Hepatocyte (in vitro differentiated cells): Measurements from ENCODE around the gene RNF41. TPM values are rescaled to one million over a fixed set of nuclear protein-coding genes. Genes with fewer than 3 reads are reported as not detected.

Experiments used
- DNase-seq: peaks from one replicate; pipeline ENCODE4 v3.0.0-alpha.2; 2016; ENCODE audit warnings: low spot score
- H2AFZ ChIP-seq: fragments of 200-600 bp; sonication (generic); 2 replicates; pipeline ENCODE4 v1.6.0; 2016; ENCODE audit warnings: antibody characterized with exemption, mild to moderate bottlenecking
- H3K27ac ChIP-seq: fragments of 200-600 bp; sonication (generic); 2 replicates; pipeline ENCODE4 v1.5.1; 2016; ENCODE audit warnings: mild to moderate bottlenecking
- H3K27me3 ChIP-seq: fragments of 200-600 bp; sonication (generic); 2 replicates; pipeline ENCODE4 v1.6.1; 2016
- H3K36me3 ChIP-seq: fragments of 200-600 bp; sonication (generic); replicated peaks from 2 replicates; pipeline ENCODE4 v1.5.1; 2016; ENCODE audit warnings: low read depth; ENCODE audit not compliant: insufficient read depth
- H3K4me1 ChIP-seq: fragments of 200-600 bp; sonication (generic); 2 replicates; pipeline ENCODE4 v1.5.1; 2016; ENCODE audit warnings: mild to moderate bottlenecking, moderate library complexity; ENCODE audit not compliant: insufficient read depth
- H3K4me2 ChIP-seq: fragments of 200-600 bp; sonication (generic); 2 replicates; pipeline ENCODE4 v1.6.0; 2016
- H3K4me3 ChIP-seq: fragments of 200-600 bp; sonication (generic); 2 replicates; pipeline ENCODE4 v1.5.1; 2016; ENCODE audit warnings: mild to moderate bottlenecking
- H3K79me2 ChIP-seq: fragments of 200-600 bp; sonication (generic); 2 replicates; pipeline ENCODE4 v1.6.0; 2017; ENCODE audit warnings: mild to moderate bottlenecking
- H3K9me2 ChIP-seq: fragments of 200-600 bp; sonication (generic); replicated peaks from 2 replicates; pipeline ENCODE4 v1.6.0; 2017; ENCODE audit warnings: mild to moderate bottlenecking; ENCODE audit not compliant: insufficient read depth
- H3K9me3 ChIP-seq: fragments of 200-600 bp; sonication (generic); 2 replicates; pipeline ENCODE4 v1.5.1; 2016; ENCODE audit warnings: low read depth, mild to moderate bottlenecking
- H4K20me1 ChIP-seq: fragments of 200-600 bp; sonication (generic); 2 replicates; pipeline ENCODE4 v1.6.0; 2016; ENCODE audit warnings: mild to moderate bottlenecking; ENCODE audit not compliant: insufficient read depth, poor library complexity, severe bottlenecking
- EZH2 ChIP-seq: fragments of 200-600 bp; sonication (generic); IDR thresholded peaks from 2 replicates; pipeline ENCODE4 v1.6.1; 2016; ENCODE audit warnings: antibody characterized with exemption, mild to moderate bottlenecking, borderline replicate concordance
- EZH2phosphoT487 ChIP-seq: fragments of 200-600 bp; sonication (generic); IDR thresholded peaks from one replicate; pipeline ENCODE4 v1.6.1; 2018; ENCODE audit warnings: antibody characterized with exemption, mild to moderate bottlenecking, low read depth, moderate library complexity; ENCODE audit not compliant: unreplicated experiment, severe bottlenecking
- WGBS: methylation state at CpG from one replicate; pipeline ENCODE4 v1.1.6; 2016; ENCODE audit warnings: low lambda C conversion rate; ENCODE audit errors: missing lambda C conversion rate; 5-methylcytosine and 5-hydroxymethylcytosine counted together
- polyA plus RNA-seq: library from polyadenylated mRNA; unstranded; fragments of >200 nt; fragmentation: Nextera tagmentation; extraction: Ambion mirVana; gene quantifications from 2 replicates; pipeline ENCODE4 v1.2.1, GENCODE V29; 2016
- total RNA-seq: library from RNA; depleted of rRNA; stranded (reverse); fragments of >200 nt; gene quantifications from 2 replicates; pipeline ENCODE4 v1.2.3, GENCODE V29; 2014
- TF ChIP-seq, protein P1 (sequence below): fragments of 200-600 bp; sonication (generic); IDR thresholded peaks from 2 replicates; pipeline ENCODE4 v1.5.1; 2016; ENCODE audit warnings: antibody characterized with exemption, mild to moderate bottlenecking; ENCODE audit not compliant: poor library complexity

The RNF41 gene
- total and polyA plus RNA-seq, 2 experiments from 2014 or later = 22.5 to 47.6 TPM

GRCh38 chr12:56153678-56154065 is 68.0 kb downstream of the RNF41 start:
- no peak overlapping the region for H3K4me3 ChIP-seq
- H3K36me3 ChIP-seq = no peaks in the 10 kb centered on the region
- H3K27ac ChIP-seq = peak overlapping the region; percentile 10
- TF ChIP-seq EZH2 = no peak
- TF ChIP-seq, protein P1, sequence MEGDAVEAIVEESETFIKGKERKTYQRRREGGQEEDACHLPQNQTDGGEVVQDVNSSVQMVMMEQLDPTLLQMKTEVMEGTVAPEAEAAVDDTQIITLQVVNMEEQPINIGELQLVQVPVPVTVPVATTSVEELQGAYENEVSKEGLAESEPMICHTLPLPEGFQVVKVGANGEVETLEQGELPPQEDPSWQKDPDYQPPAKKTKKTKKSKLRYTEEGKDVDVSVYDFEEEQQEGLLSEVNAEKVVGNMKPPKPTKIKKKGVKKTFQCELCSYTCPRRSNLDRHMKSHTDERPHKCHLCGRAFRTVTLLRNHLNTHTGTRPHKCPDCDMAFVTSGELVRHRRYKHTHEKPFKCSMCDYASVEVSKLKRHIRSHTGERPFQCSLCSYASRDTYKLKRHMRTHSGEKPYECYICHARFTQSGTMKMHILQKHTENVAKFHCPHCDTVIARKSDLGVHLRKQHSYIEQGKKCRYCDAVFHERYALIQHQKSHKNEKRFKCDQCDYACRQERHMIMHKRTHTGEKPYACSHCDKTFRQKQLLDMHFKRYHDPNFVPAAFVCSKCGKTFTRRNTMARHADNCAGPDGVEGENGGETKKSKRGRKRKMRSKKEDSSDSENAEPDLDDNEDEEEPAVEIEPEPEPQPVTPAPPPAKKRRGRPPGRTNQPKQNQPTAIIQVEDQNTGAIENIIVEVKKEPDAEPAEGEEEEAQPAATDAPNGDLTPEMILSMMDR = no peak
- no peak for TF ChIP-seq EZH2phosphoT487
- H3K27me3 ChIP-seq = no peaks in the 10 kb centered on the region
- WGBS = 75% methylated on average over 4 of the region's 5 CpGs
- no peak for DNase-seq
- H3K4me1 ChIP-seq = peaks cover 20% of the 10 kb centered on the region
- H2AFZ ChIP-seq = no peak overlapping the region
- no peaks in the 10 kb centered on the region for H3K9me2 ChIP-seq
- H3K79me2 ChIP-seq = peaks cover 23% of the 10 kb centered on the region
- H3K9me3 ChIP-seq = no peaks in the 10 kb centered on the region
- H4K20me1 ChIP-seq = no peaks in the 10 kb centered on the region
- peak overlapping the region; percentile 91 for H3K4me2 ChIP-seq

DNA sequence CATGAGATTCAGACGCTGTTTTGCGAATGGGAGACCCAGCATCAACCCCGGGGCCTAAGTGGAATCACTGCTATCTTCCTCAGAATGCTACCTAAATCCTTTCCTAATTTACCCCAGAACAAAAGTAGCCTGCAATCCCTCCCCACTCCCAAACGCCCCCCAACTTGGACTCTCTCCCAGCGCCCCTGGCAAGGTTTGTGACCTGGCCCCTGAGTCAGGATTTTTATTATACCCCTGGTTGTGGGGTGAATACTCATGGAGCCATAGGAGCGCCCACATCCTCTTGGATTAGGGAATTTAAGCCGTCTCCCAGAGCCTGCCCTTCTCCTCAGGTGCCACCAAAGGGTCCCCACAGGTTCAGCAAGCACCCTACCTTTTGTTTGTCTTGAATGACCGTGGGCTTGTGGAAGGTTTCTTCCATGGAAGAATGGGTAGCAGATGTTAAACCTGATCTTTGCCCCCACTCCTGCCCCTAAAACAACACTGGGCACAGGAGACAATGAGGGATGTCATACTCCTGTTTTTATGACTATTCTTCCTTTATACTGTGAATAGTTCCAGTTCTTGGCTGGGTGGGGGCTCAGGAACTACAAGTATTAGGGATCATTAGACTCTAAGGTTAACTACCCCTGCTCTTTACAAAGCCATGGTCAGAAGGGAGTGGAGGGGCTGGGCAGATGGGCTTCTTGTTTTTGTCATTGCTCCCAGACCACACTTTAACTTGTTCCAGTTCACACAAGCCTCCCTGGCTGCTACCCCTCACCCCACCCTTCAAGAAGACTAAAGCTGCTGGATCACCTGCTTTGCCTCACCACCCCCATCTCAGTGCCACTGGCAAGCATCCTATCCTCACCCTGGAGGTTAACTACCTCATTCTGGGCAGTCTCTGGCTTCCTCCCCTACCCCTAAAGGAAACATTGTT is 68.7 kb downstream of the RNF41 start:
- Histone ChIP-seq H3K27me3 (no peaks in the 10 kb centered on the region), H3K27ac (peak overlapping the region; percentile 10), H3K4me1 (peaks cover 20% of the 10 kb centered on the region), H4K20me1 (no peaks in the 10 kb centered on the region), H3K4me2 (peak overlapping the region; percentile 91), H3K9me2 (no peaks in the 10 kb centered on the region), H3K79me2 (peaks cover 19% of the 10 kb centered on the region), H3K9me3 (no peaks in the 10 kb centered on the region), H3K4me3 (peak overlapping the region; percentile 28), H3K36me3 (no peaks in the 10 kb centered on the region), H2AFZ (peak overlapping the region; percentile 21)
- TF ChIP-seq, protein P1 = no peak
- TF ChIP-seq EZH2phosphoT487 (no peak), EZH2 (no peak)
- 7% methylated on average over 8 of the region's 8 CpGs for WGBS
- DNase-seq = no peak

Other genes starting within 250 kb of the RNF41 start
- 79.1 and 93.4 TPM in 2 replicates for gene RAB5B, start 247.8 kb downstream of the RNF41 start, total RNA-seq
- gene RAB5B, start 247.8 kb downstream of the RNF41 start, polyA plus RNA-seq = 101 and 103 TPM in 2 replicates
- gene SUOX, start 224.6 kb downstream of the RNF41 start, total RNA-seq = 26.9 and 30.2 TPM in 2 replicates
- gene SUOX, start 224.6 kb downstream of the RNF41 start, polyA plus RNA-seq = 19.7 and 25.6 TPM in 2 replicates
- 1.6 and 6.7 TPM in 2 replicates for gene IKZF4, start 200.9 kb downstream of the RNF41 start, total RNA-seq
- gene IKZF4, start 200.9 kb downstream of the RNF41 start, polyA plus RNA-seq = 3.5 and 5.3 TPM in 2 replicates
- 665 and 673 TPM in 2 replicates for gene RPS26, start 180.0 kb downstream of the RNF41 start, total RNA-seq
- 245 and 252 TPM in 2 replicates for gene RPS26, start 180.0 kb downstream of the RNF41 start, polyA plus RNA-seq
- 104 and 128 TPM in 2 replicates for gene ERBB3, start 141.8 kb downstream of the RNF41 start, total RNA-seq
- 56.1 and 69.0 TPM in 2 replicates for gene ERBB3, start 141.8 kb downstream of the RNF41 start, polyA plus RNA-seq
- gene PA2G4, start 117.4 kb downstream of the RNF41 start, total RNA-seq = 87.9 and 90.7 TPM in 2 replicates
- 102 and 109 TPM in 2 replicates for gene PA2G4, start 117.4 kb downstream of the RNF41 start, polyA plus RNA-seq
- 2,379 and 2,801 TPM in 2 replicates for gene RPL41, start 105.3 kb downstream of the RNF41 start, total RNA-seq
- gene RPL41, start 105.3 kb downstream of the RNF41 start, polyA plus RNA-seq = 2,115 and 2,240 TPM in 2 replicates
- 3.7 and 9.0 TPM in 2 replicates for gene ZC3H10, start 103.7 kb downstream of the RNF41 start, total RNA-seq
- gene ZC3H10, start 103.7 kb downstream of the RNF41 start, polyA plus RNA-seq = 2.2 and 5.7 TPM in 2 replicates
- 44.9 and 52.3 TPM in 2 replicates for gene ESYT1, start 93.7 kb downstream of the RNF41 start, total RNA-seq
- 40.0 and 43.8 TPM in 2 replicates for gene ESYT1, start 93.7 kb downstream of the RNF41 start, polyA plus RNA-seq
- 80.6 and 98.1 TPM in 2 replicates for gene MYL6B, start 69.3 kb downstream of the RNF41 start, total RNA-seq
- gene MYL6B, start 69.3 kb downstream of the RNF41 start, polyA plus RNA-seq = 82.2 and 83.9 TPM in 2 replicates
- gene MYL6, start 63.6 kb downstream of the RNF41 start, total RNA-seq = 1,441 and 1,490 TPM in 2 replicates
- 2,273 and 2,387 TPM in 2 replicates for gene MYL6, start 63.6 kb downstream of the RNF41 start, polyA plus RNA-seq
- 34.8 and 37.4 TPM in 2 replicates for gene SMARCC2, start 32.4 kb downstream of the RNF41 start, total RNA-seq
- 68.6 and 72.4 TPM in 2 replicates for gene SMARCC2, start 32.4 kb downstream of the RNF41 start, polyA plus RNA-seq
- 21.9 and 35.4 TPM in 2 replicates for gene NABP2, start 2.4 kb upstream of the RNF41 start, total RNA-seq
- gene NABP2, start 2.4 kb upstream of the RNF41 start, polyA plus RNA-seq = 12.4 and 12.5 TPM in 2 replicates
- 179 and 187 TPM in 2 replicates for gene SLC39A5, start 8.1 kb upstream of the RNF41 start, total RNA-seq
- 155 and 167 TPM in 2 replicates for gene SLC39A5, start 8.1 kb upstream of the RNF41 start, polyA plus RNA-seq
- 21.9 and 23.3 TPM in 2 replicates for gene ANKRD52, start 36.5 kb upstream of the RNF41 start, total RNA-seq
- 37.2 and 46.8 TPM in 2 replicates for gene ANKRD52, start 36.5 kb upstream of the RNF41 start, polyA plus RNA-seq
- gene COQ10A, start 45.0 kb upstream of the RNF41 start, total RNA-seq = 7.8 and 8.2 TPM in 2 replicates
- gene COQ10A, start 45.0 kb upstream of the RNF41 start, polyA plus RNA-seq = 9.6 and 10.7 TPM in 2 replicates
- gene CS, start 78.4 kb upstream of the RNF41 start, total RNA-seq = 111 and 115 TPM in 2 replicates
- gene CS, start 78.4 kb upstream of the RNF41 start, polyA plus RNA-seq = 83.2 and 96.6 TPM in 2 replicates
- gene CNPY2, start 94.1 kb upstream of the RNF41 start, total RNA-seq = 155 and 179 TPM in 2 replicates
- gene CNPY2, start 94.1 kb upstream of the RNF41 start, polyA plus RNA-seq = 428 and 474 TPM in 2 replicates
- gene PAN2, start 112.1 kb upstream of the RNF41 start, total RNA-seq = 23.5 and 29.4 TPM in 2 replicates
- 23.6 and 41.1 TPM in 2 replicates for gene PAN2, start 112.1 kb upstream of the RNF41 start, polyA plus RNA-seq
- gene IL23A, start 117.0 kb upstream of the RNF41 start, total RNA-seq = 2.0 and 2.3 TPM in 2 replicates
- gene IL23A, start 117.0 kb upstream of the RNF41 start, polyA plus RNA-seq = 2.1 and 3.1 TPM in 2 replicates
- 148 and 157 TPM in 2 replicates for gene STAT2, start 138.2 kb upstream of the RNF41 start, total RNA-seq
- gene STAT2, start 138.2 kb upstream of the RNF41 start, polyA plus RNA-seq = 90.1 and 104 TPM in 2 replicates
- 0.12 TPM in 1 of 2 replicates, not detected in the other for gene APOF, start 140.9 kb upstream of the RNF41 start, total RNA-seq
- gene APOF, start 140.9 kb upstream of the RNF41 start, polyA plus RNA-seq = 0.55 TPM in 1 of 2 replicates, not detected in the other
- gene TIMELESS, start 227.5 kb upstream of the RNF41 start, total RNA-seq = 7.9 and 9.6 TPM in 2 replicates
- 12.4 and 13.0 TPM in 2 replicates for gene TIMELESS, start 227.5 kb upstream of the RNF41 start, polyA plus RNA-seq
- 0.08 TPM in 1 of 2 replicates, not detected in the other for gene MIP, start 232.7 kb upstream of the RNF41 start, total RNA-seq
- gene MIP, start 232.7 kb upstream of the RNF41 start, polyA plus RNA-seq = 0.30 TPM in 1 of 2 replicates, not detected in the other
- 2.5 and 3.4 TPM in 2 replicates for gene SPRYD4, start 246.7 kb upstream of the RNF41 start, total RNA-seq
- gene SPRYD4, start 246.7 kb upstream of the RNF41 start, polyA plus RNA-seq = 3.2 TPM in 2 replicates